Astrocyte of the spinal cord (primary cell): Measurements from ENCODE around the gene MKKS.

ENCODE experiments used
- DNase-seq: peaks from one replicate; pipeline ENCODE4 v3.0.0; 2011; ENCODE audit warnings: low read depth, low spot score
- H3K4me3 ChIP-seq: 2 replicates; pipeline ENCODE4 v1.5.1; 2011; ENCODE audit warnings: low read depth, mild to moderate bottlenecking, low read length, moderate library complexity
- CTCF ChIP-seq: IDR thresholded peaks from 2 replicates; pipeline ENCODE4 v1.5.1; 2012; ENCODE audit warnings: low read depth, mild to moderate bottlenecking, low read length, inconsistent platforms
- in situ Hi-C: cut with HindIII; loops from 2 replicates; pipeline ENCODE4 v1.10.0; 2017; ENCODE audit warnings: low sequenced_read_pairs

Gene MKKS

GRCh38 chr20:10376270-10377075 is 57.5 kb downstream of the MKKS start:
- no peak overlapping the region for H3K4me3 ChIP-seq
- DNase-seq, result peak; percentile 87
- TF ChIP-seq CTCF, result no peak
- in situ Hi-C loops, result no loop called here

GRCh38 chr20:10375191-10375590 is 58.8 kb downstream of the MKKS start:
- in situ Hi-C loops, result no loop called here
- no peak for TF ChIP-seq CTCF

GRCh38 chr20:10374036-10374435 is 60.0 kb downstream of the MKKS start:
- H3K4me3 ChIP-seq, result no peak overlapping the region
- no peak for TF ChIP-seq CTCF
- in situ Hi-C loops, result no loop called here
- DNase-seq, result no peak

More at GRCh38 chr20:10375191-10375590, 58.8 kb downstream of the MKKS start:
- DNase-seq, result peak; percentile 33
- no peak overlapping the region for H3K4me3 ChIP-seq

GRCh38 chr20:10371467-10371866 is 62.6 kb downstream of the MKKS start:
- DNase-seq, result no peak
- in situ Hi-C loops, result no loop called here
- TF ChIP-seq CTCF, result no peak
- H3K4me3 ChIP-seq, result no peak overlapping the region

- DNase-seq, result no peak
- no peak for TF ChIP-seq CTCF
- in situ Hi-C loops, result no loop called here
- H3K4me3 ChIP-seq, result no peak overlapping the region
These were observed 63.7 kb downstream of the MKKS start for GRCh38 chr20:10370091-10370887.

- TF ChIP-seq CTCF, result no peak
- in situ Hi-C loops, result no loop called here
- DNase-seq, result peak; percentile 58
- H3K4me3 ChIP-seq, result no peak overlapping the region
These were observed 64.3 kb downstream of the MKKS start for GRCh38 chr20:10369723-10370090.
